K562 (cell line): ENCODE data around the gene GRIK1. TPM values are rescaled to one million over a fixed set of nuclear protein-coding genes. Genes with fewer than 3 reads are reported as not detected.
A peak's percentile ranks its signal among the peaks of the same experiment; 100 is the strongest.

Source experiments
- CBX2 ChIP-seq: fragments of 200-600 bp; sonication (generic); IDR thresholded peaks from one replicate; pipeline ENCODE4 v1.6.1; 2012; ENCODE audit warnings: mild to moderate bottlenecking, low read length, inconsistent platforms; ENCODE audit not compliant: insufficient read depth, poor library complexity, severe bottlenecking
- COPS2 ChIP-seq: fragments of 450-650 bp; conservative IDR thresholded peaks from 2 replicates; pipeline ENCODE4 v1.6.1; 2016; ENCODE audit warnings: mild to moderate bottlenecking, moderate library complexity
- CTBP1 ChIP-seq: fragments of 450-650 bp; IDR thresholded peaks from 2 replicates; pipeline ENCODE4 v1.6.1; 2016; ENCODE audit warnings: borderline replicate concordance
- FOXJ2 ChIP-seq: fragments of 200-800 bp; sonication (Bioruptor generic); IDR thresholded peaks from 2 replicates; pipeline ENCODE4 v1.6.1; 2016; ENCODE audit warnings: missing genetic modification characterization, missing compliant biosample characterization
- HDAC1 ChIP-seq, 2 experiments: fragments of 450-650 bp; IDR thresholded peaks; 2 replicates each; pipeline ENCODE4 v1.6.1; 2016 to 2017; ENCODE audit warnings: inconsistent platforms in 1 of 2, mild to moderate bottlenecking in 1 of 2, moderate library complexity in 1 of 2
- HDAC3 ChIP-seq: fragments of 450-650 bp; IDR thresholded peaks from 2 replicates; pipeline ENCODE4 v1.6.1; 2018; ENCODE audit warnings: borderline replicate concordance, mild to moderate bottlenecking, moderate library complexity; ENCODE audit not compliant: partially characterized antibody
- HDGF ChIP-seq: fragments of 450-650 bp; IDR thresholded peaks from 2 replicates; pipeline ENCODE4 v1.6.1; 2016
- MAZ ChIP-seq, 2 experiments: fragments of 450-650 bp in 1 of 2; sonication (generic) in 1 of 2; formaldehyde crosslinking; IDR thresholded peaks in 1 of 2; conservative IDR thresholded peaks in 1 of 2; 2 replicates each; pipeline versions ENCODE4 v1.4.0 to v1.5.0; 2020; ENCODE audit warnings: mild to moderate bottlenecking in 1 of 2, missing genetic modification reagents in 1 of 2
- MBD2 ChIP-seq: sonication (generic); IDR thresholded peaks from 2 replicates; pipeline ENCODE4 v1.6.1; 2016; ENCODE audit warnings: low read depth, borderline replicate concordance
- MEF2D ChIP-seq: conservative IDR thresholded peaks from 2 replicates; pipeline ENCODE4 v1.6.1; 2016; ENCODE audit warnings: low read depth, missing genetic modification characterization, missing compliant biosample characterization
- MEIS2 ChIP-seq: fragments of 450-650 bp; IDR thresholded peaks from 2 replicates; pipeline ENCODE4 v1.6.1; 2014; ENCODE audit warnings: mild to moderate bottlenecking; ENCODE audit not compliant: partially characterized antibody
- MXD1 ChIP-seq: fragments of 250-450 bp; sonication (Bioruptor Pico); IDR thresholded peaks from 2 replicates; pipeline ENCODE4 v1.8.0; 2021; ENCODE audit warnings: borderline replicate concordance, mild to moderate bottlenecking, moderate library complexity; ENCODE audit not compliant: poor library complexity, severe bottlenecking
- NCOA6 ChIP-seq: fragments of 450-650 bp; IDR thresholded peaks from 2 replicates; pipeline ENCODE4 v1.6.1; 2017; ENCODE audit warnings: mild to moderate bottlenecking
- PHF21A ChIP-seq: fragments of 450-650 bp; IDR thresholded peaks from 2 replicates; pipeline ENCODE4 v1.6.1; 2017; ENCODE audit warnings: low read depth, borderline replicate concordance
- PPARD ChIP-seq: fragments of 250-450 bp; sonication (Bioruptor Pico); IDR thresholded peaks from 2 replicates; pipeline ENCODE4 v1.8.0; 2022; ENCODE audit warnings: inconsistent platforms, mild to moderate bottlenecking, moderate library complexity
- SMARCC2 ChIP-seq: fragments of 450-650 bp; IDR thresholded peaks from 2 replicates; pipeline ENCODE4 v1.6.1; 2017; ENCODE audit warnings: antibody characterized with exemption, moderate library complexity, mild to moderate bottlenecking, low read depth
- TARDBP ChIP-seq: fragments of 450-650 bp; IDR thresholded peaks from 2 replicates; pipeline ENCODE4 v1.6.1; 2016
- TCF7 ChIP-seq: sonication (generic); IDR thresholded peaks from 2 replicates; pipeline ENCODE4 v1.6.1; 2016; ENCODE audit warnings: antibody characterized with exemption, borderline replicate concordance
- THRA ChIP-seq: fragments of 450-650 bp; IDR thresholded peaks from 2 replicates; pipeline ENCODE4 v1.6.1; 2017; ENCODE audit warnings: mild to moderate bottlenecking, moderate library complexity
- THRAP3 ChIP-seq: fragments of 450-650 bp; IDR thresholded peaks from 2 replicates; pipeline ENCODE4 v1.6.1; 2016; ENCODE audit warnings: mild to moderate bottlenecking, inconsistent platforms, borderline replicate concordance
- ZBTB17 ChIP-seq: fragments of 450-650 bp; formaldehyde crosslinking; IDR thresholded peaks from 2 replicates; pipeline ENCODE4 v1.4.0; 2020; ENCODE audit warnings: mild to moderate bottlenecking
- ZEB2 ChIP-seq: fragments of 450-650 bp; IDR thresholded peaks from 2 replicates; pipeline ENCODE4 v1.6.1; 2016
- ZNF197 ChIP-seq: fragments of 200-800 bp; sonication (Bioruptor generic); IDR thresholded peaks from 2 replicates; pipeline ENCODE4 v1.6.1; 2016; ENCODE audit warnings: low read depth, missing genetic modification characterization, missing compliant biosample characterization
- ZNF384 ChIP-seq: IDR thresholded peaks from 2 replicates; pipeline ENCODE4 v1.6.1; 2012; ENCODE audit warnings: low read depth, low read length, improper control_type of control experiment
- ZNF395 ChIP-seq: fragments of 200-800 bp; sonication (Bioruptor generic); IDR thresholded peaks from 2 replicates; pipeline ENCODE4 v1.6.1; 2017; ENCODE audit warnings: missing genetic modification characterization, missing compliant biosample characterization
- ZNF445 ChIP-seq: fragments of 250-450 bp; sonication (Bioruptor Pico); IDR thresholded peaks from 2 replicates; pipeline ENCODE4 v1.4.0; 2020; ENCODE audit warnings: low read depth, mild to moderate bottlenecking, moderate library complexity
- ZNF551 ChIP-seq: fragments of 250-450 bp; sonication (Bioruptor Pico); IDR thresholded peaks from 2 replicates; pipeline ENCODE4 v1.5.0; 2021; ENCODE audit warnings: mild to moderate bottlenecking, moderate library complexity
- ZNF644 ChIP-seq: fragments of 200-800 bp; sonication (Bioruptor generic); IDR thresholded peaks from 2 replicates; pipeline ENCODE4 v1.6.1; 2016; ENCODE audit warnings: low read depth, missing genetic modification characterization, missing compliant biosample characterization
- polyA plus RNA-seq, 8 experiments: library from polyadenylated mRNA; depleted of rRNA in 4 of 8; stranded (reverse) in 5 of 8; unstranded in 3 of 8; fragments of >200 nt; fragmentation: Nextera tagmentation in 2 of 8; fragmentation: Illumina TruSeq in 1 of 8; extraction: Ambion mirVana in 2 of 8; extraction: Trizol in 1 of 8; gene quantifications; 2 replicates each; pipeline versions ENCODE4 v1.2.1 to v1.2.3, GENCODE V29; 2011 to 2014; ENCODE audit warnings: inconsistent platforms in 1 of 8, missing spikeins in 1 of 8
- total RNA-seq, 7 experiments: library from RNA; depleted of rRNA in 6 of 7; stranded (reverse); fragments of >200 nt in 6 of 7; fragmentation: Illumina TruSeq in 2 of 7; extraction: Trizol in 2 of 7; gene quantifications; 2 replicates each; pipeline versions ENCODE4 v1.2.1 to v1.2.3, GENCODE V29; 2011 to 2021; ENCODE audit warnings: low replicate concordance in 1 of 7

The GRIK1 gene
- total and polyA plus RNA-seq, 9 of the 15 experiments (the other 6 are each of a cell fraction or from before 2014, with no cell fraction given) = 0.17 to 2.8 (median 0.53) TPM

- peak; percentile 76 for TF ChIP-seq ZNF395 (CRISPR knock-in tag)
- no peak; the same call in 1 of the 2 replicates for TF ChIP-seq ZNF644 (tag)
- no peak for TF ChIP-seq ZNF551
- no peak for TF ChIP-seq CBX2
- TF ChIP-seq MBD2 = peak; percentile 61; the same call in 1 of the 2 replicates
- no peak for TF ChIP-seq MXD1 (CRISPR knock-in tag)
- no peak for TF ChIP-seq TCF7
- TF ChIP-seq ZBTB17 (CRISPR knock-in tag) = 0 out of 2 replicates have a peak, but pooled peaks have one; percentile 75
- TF ChIP-seq ZEB2 = peak; percentile 65; the same call in 1 of the 2 replicates
- peak; percentile 80 for TF ChIP-seq MEF2D (tag)
- TF ChIP-seq ZNF445 (CRISPR knock-in tag) = peak; percentile 51; the same call in 1 of the 2 replicates
- TF ChIP-seq FOXJ2 (tag) = peak; percentile 94
- no peak for TF ChIP-seq THRA
- no peak for TF ChIP-seq ZNF384
- no peak for TF ChIP-seq COPS2
- TF ChIP-seq HDAC3 = peak; percentile 25
- no peak for TF ChIP-seq NCOA6
- peak in 1 of 2 experiments; percentile 70; a peak in 1 of 4 replicates for TF ChIP-seq MAZ (CRISPR knock-in tag; conservative IDR thresholded peaks at IDR 0.05 in 1 of 2, IDR thresholded peaks at IDR 0.05 in 1 of 2)
- no peak for TF ChIP-seq HDGF
- TF ChIP-seq THRAP3 = no peak
- peak in 1 of 2 experiments; percentile 72; a peak in 2 of 4 replicates for TF ChIP-seq HDAC1 (IDR thresholded peaks at IDR 0.05)
- TF ChIP-seq ZNF197 (CRISPR knock-in tag) = peak; percentile 56; the same call in 1 of the 2 replicates
- TF ChIP-seq TARDBP = peak; percentile 92; the same call in 1 of the 2 replicates
- peak; percentile 84 for TF ChIP-seq MEIS2
- TF ChIP-seq PHF21A = no peak
- no peak for TF ChIP-seq PPARD
- TF ChIP-seq SMARCC2 = peak; percentile 60; the same call in 1 of the 2 replicates
- peak; percentile 65; the same call in 1 of the 2 replicates for TF ChIP-seq CTBP1
Measured at GRCh38 chr21:29647353-29647781, 292.4 kb downstream of the GRIK1 start (continued).
